ENCODE results near the gene SNX32.
A peak's percentile ranks its signal among the peaks of the same experiment; 100 is the strongest.

SNX32 gene

DNA sequence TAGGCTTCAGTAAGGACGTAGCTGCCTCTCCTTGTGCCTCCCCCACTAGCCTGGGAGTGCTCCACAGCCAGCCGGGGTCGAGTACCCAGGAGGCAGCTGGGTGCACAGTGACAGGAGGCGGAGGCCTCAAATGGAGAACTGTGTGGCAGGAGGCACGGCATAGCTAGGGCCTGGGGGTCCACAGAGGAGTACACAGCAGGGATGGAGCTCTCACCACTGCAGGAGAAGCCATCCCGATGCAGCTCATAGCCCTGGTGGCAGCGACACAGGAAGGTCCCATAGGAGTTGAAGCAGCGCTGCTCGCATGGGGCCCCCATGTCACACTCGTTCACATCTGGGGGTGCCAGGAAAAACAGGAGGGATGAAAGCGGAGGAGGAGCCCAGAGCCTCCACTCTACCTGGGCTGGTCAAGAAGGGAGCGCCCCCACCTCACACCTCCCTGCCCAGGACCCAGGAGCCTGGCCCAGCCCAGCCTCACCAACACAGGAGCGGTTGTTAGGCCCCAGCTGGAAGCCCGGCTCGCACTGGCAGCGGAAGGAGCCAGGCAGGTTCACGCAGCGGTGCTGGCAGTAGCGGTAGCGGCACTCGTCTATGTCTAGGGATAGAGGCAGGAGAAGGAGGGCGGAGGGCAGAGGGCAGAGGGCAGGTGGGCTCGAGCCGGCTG lies 36.0 kb downstream of the SNX32 start:
- no peak for DNase-seq

GRCh38 chr11:65870307-65870658 lies 36.5 kb downstream of the SNX32 start:
- no peak for DNase-seq

DNA sequence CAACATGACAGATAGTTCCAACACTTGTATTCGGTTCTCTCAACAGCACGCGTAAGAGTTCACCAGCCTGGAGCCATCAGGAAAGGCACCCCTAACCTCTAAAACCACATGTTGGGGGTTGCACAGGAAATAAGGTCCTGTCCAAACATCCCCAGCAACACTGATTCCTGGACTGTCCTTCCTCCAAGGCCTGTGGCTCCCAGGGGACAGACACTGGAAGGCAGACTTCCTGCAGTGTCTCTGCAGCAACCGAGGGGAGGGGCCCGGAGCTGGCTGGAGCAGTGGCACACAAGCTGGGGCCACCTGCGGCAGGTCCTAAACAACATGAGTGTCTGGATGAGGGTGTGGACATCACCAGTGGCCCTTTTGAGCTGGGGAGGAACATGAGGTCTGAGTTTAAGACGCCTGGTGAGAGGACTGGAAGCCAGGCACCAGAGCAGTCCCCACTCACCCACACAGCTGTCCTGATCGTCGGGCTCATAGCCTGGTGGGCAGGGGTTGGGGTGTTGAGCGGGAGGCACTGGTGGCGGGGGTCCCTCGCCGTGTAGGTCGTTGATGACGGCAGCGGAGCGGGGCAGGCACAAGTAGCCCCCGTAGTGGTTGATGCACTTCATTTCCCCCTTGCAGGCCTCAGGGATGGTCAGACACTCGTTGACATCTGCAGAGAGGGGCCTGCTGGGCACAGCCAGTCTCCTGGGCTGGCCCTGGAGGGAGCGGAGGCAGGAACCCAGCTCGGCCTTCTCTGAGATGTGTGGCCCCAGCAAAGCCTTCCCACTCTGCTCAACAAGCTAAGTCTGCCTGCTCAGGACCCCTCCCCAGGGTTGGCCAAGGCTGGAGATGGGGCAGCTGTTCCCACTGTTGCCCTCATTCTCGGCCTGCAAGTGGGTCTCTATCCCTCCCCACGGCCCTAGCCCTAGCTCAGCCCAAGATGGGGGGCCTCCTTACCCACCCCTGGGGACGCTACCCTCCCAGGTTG lies 37.2 kb downstream of the SNX32 start:
- DNase-seq = peak; percentile 73

GRCh38 chr11:65871811-65872548 lies 38.2 kb downstream of the SNX32 start:
- DNase-seq = peak; percentile 52

GRCh38 chr11:65872586-65873317 lies 39.0 kb downstream of the SNX32 start, which contains the start of gene EFEMP2:
Gene EFEMP2 (minus strand): TSS chr11:65872800. CDS start chr11:65872354, 446 bp downstream.
- DNase-seq = peak; percentile 76

GRCh38 chr11:65873318-65874156 lies 39.8 kb downstream of the SNX32 start:
- DNase-seq = peak; percentile 92

DNA sequence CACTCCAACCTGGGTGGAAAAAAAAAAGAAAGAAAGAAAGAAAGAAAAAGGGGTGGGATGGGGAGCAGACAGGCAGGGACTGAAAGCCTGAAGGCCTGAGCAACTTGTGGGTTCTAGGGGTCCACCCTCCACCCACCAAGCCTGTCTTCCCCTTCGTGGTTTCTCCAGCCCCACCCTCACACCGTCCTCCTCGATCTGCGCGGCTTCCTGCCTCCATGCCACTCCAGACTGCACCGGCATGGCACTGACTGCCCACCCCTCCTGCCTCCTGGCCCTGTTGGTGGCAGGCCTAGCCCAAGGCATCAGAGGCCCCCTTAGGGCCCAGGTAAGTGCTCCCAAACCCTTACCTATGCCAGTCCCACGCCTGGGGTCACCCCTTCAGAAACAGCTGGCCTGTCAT lies 45.9 kb downstream of the SNX32 start, which contains the start of gene CTSW:
Gene CTSW (plus strand): TSS at position 221 of the 400 bp plus-strand sequence. CDS start 18 bp downstream, at position 239.
- DNase-seq = no peak

GRCh38 chr11:65880027-65880426 lies 46.3 kb downstream of the SNX32 start:
- DNase-seq = no peak

GRCh38 chr11:65880844-65881421 lies 47.2 kb downstream of the SNX32 start:
- DNase-seq = no peak

DNA sequence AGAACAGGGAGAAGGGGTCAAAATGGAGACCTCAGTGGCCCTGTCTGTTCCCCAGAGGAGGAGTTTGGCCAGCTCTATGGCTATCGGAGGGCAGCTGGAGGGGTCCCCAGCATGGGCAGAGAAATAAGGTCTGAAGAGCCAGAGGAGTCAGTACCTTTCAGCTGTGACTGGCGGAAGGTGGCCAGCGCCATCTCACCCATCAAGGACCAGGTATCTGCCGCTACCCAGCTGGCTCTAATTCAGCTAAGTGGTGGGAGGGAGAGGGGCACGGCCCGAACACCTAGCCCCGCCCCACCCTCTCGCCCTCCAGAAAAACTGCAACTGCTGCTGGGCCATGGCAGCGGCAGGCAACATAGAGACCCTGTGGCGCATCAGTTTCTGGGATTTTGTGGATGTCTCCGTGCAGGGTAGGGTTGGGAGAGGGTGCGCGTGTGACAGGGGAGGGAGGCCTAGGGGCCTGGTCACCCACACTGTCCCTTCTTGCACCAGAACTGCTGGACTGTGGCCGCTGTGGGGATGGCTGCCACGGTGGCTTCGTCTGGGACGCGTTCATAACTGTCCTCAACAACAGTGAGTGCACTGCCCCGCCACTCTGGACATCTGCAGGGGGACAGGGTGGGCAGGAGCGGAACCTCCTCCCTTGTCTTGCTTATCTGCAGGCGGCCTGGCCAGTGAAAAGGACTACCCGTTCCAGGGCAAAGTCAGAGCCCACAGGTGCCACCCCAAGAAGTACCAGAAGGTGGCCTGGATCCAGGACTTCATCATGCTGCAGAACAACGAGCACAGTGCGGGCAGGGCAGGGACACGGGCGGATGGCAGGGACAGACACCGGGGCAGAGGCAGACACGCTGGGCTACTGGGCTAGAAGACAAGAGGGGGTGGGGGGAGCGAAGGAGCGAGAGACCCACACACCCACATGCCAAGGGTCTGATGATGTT lies 48.6 kb downstream of the SNX32 start:
- DNase-seq = no peak

DNA sequence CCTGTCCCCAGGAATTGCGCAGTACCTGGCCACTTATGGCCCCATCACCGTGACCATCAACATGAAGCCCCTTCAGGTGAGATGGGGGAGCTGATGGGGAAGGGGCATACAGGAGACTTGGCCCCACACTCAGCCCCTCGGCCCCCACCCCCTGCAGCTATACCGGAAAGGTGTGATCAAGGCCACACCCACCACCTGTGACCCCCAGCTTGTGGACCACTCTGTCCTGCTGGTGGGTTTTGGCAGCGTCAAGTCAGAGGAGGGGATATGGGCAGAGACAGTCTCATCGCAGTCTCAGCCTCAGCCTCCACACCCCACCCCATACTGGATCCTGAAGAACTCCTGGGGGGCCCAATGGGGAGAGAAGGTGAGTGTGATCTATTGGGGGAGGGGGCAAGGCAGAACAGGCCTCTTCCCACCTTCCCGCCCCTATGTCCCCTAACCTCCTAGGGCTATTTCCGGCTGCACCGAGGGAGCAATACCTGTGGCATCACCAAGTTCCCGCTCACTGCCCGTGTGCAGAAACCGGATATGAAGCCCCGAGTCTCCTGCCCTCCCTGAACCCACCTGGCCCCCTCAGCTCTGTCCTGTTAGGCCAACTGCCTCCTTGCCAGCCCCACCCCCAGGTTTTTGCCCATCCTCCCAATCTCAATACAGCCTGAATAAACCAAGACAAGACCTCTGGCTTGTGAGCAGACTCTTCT lies 49.4 kb downstream of the SNX32 start:
- no peak for DNase-seq

DNA sequence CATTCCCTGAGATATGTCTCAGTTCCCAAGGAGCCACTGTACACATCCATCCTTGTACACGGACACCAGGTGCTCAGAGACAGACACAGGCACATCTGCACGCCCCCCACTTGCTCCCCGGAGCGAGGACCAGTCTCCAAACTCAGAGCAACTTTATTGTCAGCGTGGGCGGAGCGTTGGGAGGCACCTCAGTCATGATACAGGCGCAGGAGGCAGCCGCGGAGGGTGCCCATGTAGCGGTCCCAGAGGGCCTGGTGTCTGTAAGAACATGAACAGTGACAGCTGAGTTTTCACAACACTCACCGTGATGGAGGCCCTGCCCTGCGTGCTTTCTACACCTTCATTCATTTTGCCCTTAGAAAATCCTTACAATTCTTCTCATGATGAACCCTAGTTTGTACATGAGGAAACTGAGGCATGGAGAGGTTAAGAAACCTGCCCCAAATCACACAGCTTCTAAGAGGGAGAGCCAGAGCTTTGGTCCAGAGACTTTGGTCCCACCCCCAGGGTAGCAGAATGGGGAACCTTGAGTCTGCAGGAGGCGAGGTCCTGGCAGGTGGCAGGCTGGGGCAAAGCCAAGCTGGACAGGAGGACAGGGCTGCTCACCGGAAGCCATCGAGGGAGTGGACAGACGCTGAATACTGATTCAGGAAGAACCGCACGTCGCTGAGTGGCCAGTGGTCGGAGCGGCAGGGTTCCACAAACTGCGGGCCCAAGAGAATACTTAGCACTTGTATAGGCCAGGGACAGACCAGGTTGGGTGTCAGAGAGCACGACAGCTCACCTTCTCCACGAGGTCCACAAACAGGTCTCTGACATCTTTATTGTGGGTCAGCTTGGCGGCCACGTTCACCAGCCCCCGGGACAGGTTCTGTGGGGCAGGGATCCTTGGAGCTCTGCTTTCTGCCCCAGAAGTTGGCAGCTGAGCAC lies 50.3 kb downstream of the SNX32 start:
- no peak for DNase-seq

DNA sequence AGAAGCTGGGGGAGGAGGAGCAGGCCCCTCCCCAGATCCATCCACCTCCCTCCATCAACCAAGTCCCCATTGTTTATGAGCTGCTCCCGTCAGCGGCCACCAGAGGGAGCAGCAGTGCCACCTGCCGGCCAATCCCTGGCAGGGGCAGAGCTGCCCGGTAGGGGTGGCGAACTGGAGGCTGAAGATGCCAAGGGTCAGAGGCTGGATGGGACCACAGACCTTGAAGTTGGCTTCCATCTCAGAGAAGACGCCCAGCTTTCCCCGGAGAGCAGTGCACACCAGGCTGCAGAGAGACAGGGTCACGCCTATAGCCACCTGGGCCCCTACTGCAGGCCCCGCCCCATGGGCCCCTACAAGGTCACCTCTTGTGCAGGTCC lies 50.9 kb downstream of the SNX32 start:
- DNase-seq = peak; percentile 67

DNA sequence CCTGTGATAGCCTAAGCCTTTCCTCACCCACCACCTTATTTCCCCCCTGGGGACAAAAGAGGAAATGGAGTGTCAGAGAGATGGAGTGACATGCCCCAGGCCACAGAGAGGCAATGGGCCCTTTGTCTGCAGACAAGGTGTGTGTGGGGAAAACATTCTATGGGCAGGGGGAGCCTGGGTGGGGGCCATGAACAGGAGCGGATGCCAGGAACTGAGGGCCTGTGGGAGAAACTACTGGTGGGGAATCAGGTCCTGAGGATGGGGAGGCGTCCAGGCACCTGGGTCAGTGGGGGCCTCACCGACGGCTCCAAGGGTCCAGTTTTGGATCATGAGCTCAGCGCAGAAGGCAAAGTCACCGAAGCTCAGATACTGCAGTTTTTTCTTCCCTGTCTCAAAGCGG lies 51.5 kb downstream of the SNX32 start:
- no peak for DNase-seq

DNA sequence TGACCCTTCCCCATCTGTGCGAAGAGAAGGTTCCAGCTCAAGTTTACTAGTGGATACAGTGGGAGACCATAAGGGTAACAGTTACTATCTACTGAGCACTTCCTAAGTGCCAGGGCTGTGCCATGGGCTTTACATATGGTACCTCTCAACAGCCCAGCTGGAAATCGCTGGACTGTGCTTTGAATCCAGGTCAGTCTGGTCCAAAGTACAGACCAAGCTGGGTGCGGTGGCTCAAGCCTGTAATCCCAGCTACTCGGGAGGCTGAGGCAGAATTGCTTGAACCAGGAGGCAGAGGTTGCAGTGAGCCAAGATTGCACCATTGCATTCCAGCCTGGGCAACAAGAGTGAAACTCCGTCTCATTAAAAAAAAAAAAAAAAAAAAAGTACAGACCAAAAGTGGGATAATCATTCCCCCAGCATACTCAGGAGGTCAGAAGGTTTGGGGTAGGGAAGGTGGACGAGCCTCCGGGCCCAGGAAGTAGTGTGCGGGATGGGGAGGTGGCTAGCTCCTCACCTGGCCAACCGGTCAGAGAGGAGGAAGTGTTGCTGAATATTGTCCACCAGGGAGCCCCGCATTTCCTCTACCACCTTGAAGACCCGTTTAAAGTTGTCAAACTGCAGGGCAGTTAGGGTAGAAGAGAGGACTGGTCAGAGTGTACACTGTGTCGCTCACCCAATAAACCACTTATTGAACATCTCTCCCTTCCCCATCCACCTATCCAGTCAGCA lies 52.2 kb downstream of the SNX32 start:
- DNase-seq = no peak

DNA sequence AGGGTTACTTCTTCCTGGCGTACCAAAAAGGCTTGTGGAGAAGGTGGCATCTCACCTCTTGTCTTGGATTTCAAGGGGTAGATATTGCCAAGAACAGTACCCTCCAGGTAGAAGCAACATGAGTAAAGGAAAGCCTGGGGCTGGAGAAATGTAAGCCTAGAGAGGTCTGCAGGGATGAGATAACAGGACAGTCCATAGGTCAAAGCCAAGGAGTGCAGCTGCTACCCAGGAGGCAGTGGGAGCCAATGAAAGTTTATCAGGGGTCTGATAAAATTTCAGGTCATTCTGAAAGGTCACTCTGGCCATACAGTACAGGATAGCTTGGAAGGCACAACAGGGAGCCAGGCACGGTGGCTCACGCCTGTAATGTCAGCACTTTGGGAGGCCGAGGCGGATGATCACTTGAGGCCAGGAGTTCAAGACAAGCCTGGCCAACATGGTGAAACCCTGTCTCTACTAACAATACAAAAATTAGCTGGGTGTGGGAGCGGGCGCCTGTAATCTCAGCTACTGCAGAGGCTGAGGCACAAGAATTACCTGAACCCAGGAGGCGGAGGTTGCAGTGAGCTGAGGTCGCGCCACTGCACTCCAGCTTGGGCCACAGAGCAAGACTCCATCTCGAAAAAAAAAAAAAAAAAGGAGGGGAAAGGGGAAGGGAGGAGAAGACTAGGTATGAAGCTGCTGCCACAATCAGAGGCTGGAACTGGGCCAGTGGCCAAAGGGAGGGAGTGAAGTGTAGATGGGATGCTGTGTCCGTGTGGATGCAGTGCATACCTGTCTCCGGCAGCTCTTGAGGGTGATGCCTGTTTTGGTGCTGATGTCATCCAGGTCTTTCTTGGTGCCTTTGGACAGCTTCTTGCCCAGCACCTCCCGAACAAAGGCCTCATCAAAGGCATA lies 53.3 kb downstream of the SNX32 start:
- DNase-seq = no peak

All from fibroblast of skin of back (primary cell).